GM13976 (cell line): Measurements from ENCODE around the gene TNS1.

Experiments
- DNase-seq: peaks from one replicate; pipeline ENCODE4 v3.0.0; 2012; ENCODE audit warnings: low spot score
- CTCF ChIP-seq: IDR thresholded peaks from 2 replicates; pipeline ENCODE4 v1.5.1; 2012; ENCODE audit warnings: borderline replicate concordance, mild to moderate bottlenecking; ENCODE audit not compliant: insufficient read depth; ENCODE audit errors: extremely low read depth, missing control alignments, control extremely low read depth
- in situ Hi-C: fragments of 300-500 bp; cut with MboI; formaldehyde crosslinking; loops from one replicate; pipeline ENCODE4 v1.12.0; 2022; ENCODE audit warnings: low sequenced_read_pairs, mixed read lengths, inconsistent platforms; ENCODE audit not compliant: unreplicated experiment

TNS1 gene

DNA sequence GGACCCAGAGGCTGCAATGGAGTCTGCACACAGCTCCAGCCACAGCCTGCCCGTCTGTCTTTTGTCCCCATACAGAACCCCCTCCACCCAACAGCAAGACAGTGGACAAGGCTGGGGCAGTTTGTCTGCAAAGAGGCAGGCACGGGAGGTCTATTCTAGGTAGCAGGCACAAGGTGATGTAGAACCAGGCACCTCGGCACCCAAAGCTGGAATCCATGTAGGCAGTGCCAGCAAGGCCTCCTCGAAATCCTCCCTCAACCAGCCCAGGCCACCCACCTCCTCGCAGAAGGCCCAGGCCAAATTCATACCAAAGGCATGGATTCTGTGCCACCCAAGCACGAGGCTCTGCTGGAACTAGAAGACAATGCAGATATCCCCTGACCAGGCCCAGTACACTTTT lies 179.2 kb downstream of the TNS1 start:
- no peak for TF ChIP-seq CTCF
- no peak for DNase-seq
- in situ Hi-C loops, result no loop called here

GRCh38 chr2:217822296-217823252 lies 180.2 kb downstream of the TNS1 start:
- in situ Hi-C loops, result no loop called here
- TF ChIP-seq CTCF, result no peak
- DNase-seq, result no peak

GRCh38 chr2:217821536-217822147 lies 181.2 kb downstream of the TNS1 start:
- no peak for DNase-seq
- no peak for TF ChIP-seq CTCF
- in situ Hi-C loops, result no loop called here

DNA sequence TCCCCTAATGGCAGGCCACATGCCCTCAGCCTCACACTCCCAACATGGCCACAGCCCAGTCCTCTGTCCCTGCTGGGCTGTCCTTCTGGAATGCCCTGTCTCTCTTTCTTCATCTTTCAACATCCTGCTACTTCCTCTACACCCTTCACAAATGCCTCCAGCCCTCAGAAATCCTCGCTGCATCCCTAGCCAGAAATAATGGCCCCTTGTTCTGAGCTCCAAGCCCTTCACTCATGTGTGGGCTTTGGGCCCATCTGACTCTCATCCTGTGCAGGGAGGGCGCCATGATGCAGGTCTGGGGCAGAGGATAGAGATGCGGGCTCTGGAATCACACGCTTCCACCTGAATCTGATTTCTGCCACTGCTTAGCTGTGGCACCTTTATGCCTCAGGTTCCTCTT lies 181.9 kb downstream of the TNS1 start:
- TF ChIP-seq CTCF, result no peak
- DNase-seq, result no peak
- in situ Hi-C loops, result no loop called here

GRCh38 chr2:217820091-217820819 lies 182.5 kb downstream of the TNS1 start:
- no peak for TF ChIP-seq CTCF
- no peak for DNase-seq
- in situ Hi-C loops, result no loop called here

GRCh38 chr2:217818293-217818850 lies 184.4 kb downstream of the TNS1 start:
- no peak for TF ChIP-seq CTCF
- in situ Hi-C loops, result no loop called here
- DNase-seq, result no peak
